H1 (cell line): ENCODE measurements around the gene ILKAP. TPM values are rescaled to one million over a fixed set of nuclear protein-coding genes. Genes with fewer than 3 reads are reported as not detected.

Source experiments
- CHD1 ChIP-seq: IDR thresholded peaks from 2 replicates; pipeline ENCODE4 v1.6.1; 2012; ENCODE audit warnings: low read depth, low read length, improper control_type of control experiment
- MAX ChIP-seq: IDR thresholded peaks from 2 replicates; pipeline ENCODE4 v1.6.1; 2012; ENCODE audit warnings: inconsistent platforms
- SAP30 ChIP-seq: fragments of 300-600 bp; sonication (generic); IDR thresholded peaks from 2 replicates; pipeline ENCODE4 v1.7.1; 2012; ENCODE audit warnings: low read length, moderate library complexity, mild to moderate bottlenecking, inconsistent platforms; ENCODE audit not compliant: insufficient read depth, insufficient replicate concordance
- YY1 ChIP-seq: IDR thresholded peaks from 2 replicates; pipeline ENCODE4 v1.6.1; 2011; ENCODE audit warnings: low read depth, mild to moderate bottlenecking, low read length
- polyA plus RNA-seq, 7 experiments: library from polyadenylated mRNA; depleted of rRNA in 3 of 7; stranded (reverse) in 5 of 7; unstranded in 2 of 7; fragments of >200 nt in 5 of 7; fragments of 200-250 nt in 2 of 7; gene quantifications; 1 replicate in 5 of 7; 2 replicates in 1 of 7; 4 replicates in 1 of 7; pipeline versions ENCODE4 v1.2.1 to v1.2.3, GENCODE V29; 2011 to 2013; ENCODE audit warnings: missing spikeins in 2 of 7, mixed read lengths in 2 of 7
- total RNA-seq: library from RNA; stranded (reverse); fragmentation: NEBNext Ultra II Directional; extraction: Animal tissue kit (Norgen Biotek cat#: 25700); gene quantifications from 2 replicates; pipeline ENCODE4 v1.2.1, GENCODE V29; 2021

ILKAP gene
- total and polyA plus RNA-seq, 2 of the 8 experiments (the other 6 are each of a cell fraction or from before 2014, with no cell fraction given): 23.5 to 33.8 TPM

GRCh38 chr2:238230699-238231098, 27.2 kb upstream of the ILKAP start (continued):
- no peak for TF ChIP-seq MAX
- TF ChIP-seq YY1: no peak
- no peak for TF ChIP-seq SAP30
- no peak for TF ChIP-seq CHD1
